Kidney (tissue), 14 donors: ENCODE data around the gene STAMBPL1. TPM values are rescaled to one million over a fixed set of nuclear protein-coding genes. Genes with fewer than 3 reads are reported as not detected.

Experiments
- DNase-seq, 5 donors: peaks; one replicate each; pipeline ENCODE4 v3.0.0-alpha.2; 2013 to 2020
- FAIRE-seq: peaks from 2 replicates; lab custom pipeline; 2012; peaks lifted over from hg19 to GRCh38; lab: Jason Lieb, UNC
- H3K27ac ChIP-seq, 2 donors: one replicate each; pipeline ENCODE4 v1.7.0; 2013; ENCODE audit warnings: low read depth in 2 of 2, low read length in 2 of 2, inconsistent platforms in 1 of 2
- H3K27me3 ChIP-seq: one replicate; pipeline ENCODE4 v1.7.1; 2013; ENCODE audit warnings: low read length, inconsistent platforms; ENCODE audit not compliant: control insufficient read depth, insufficient read depth
- H3K36me3 ChIP-seq, 3 donors: one replicate each; pipeline versions ENCODE4 v1.7.0 to v1.7.1; 2013; ENCODE audit warnings: low read length in 3 of 3, control low read depth in 1 of 3, inconsistent platforms in 1 of 3; ENCODE audit not compliant: insufficient read depth in 3 of 3, control insufficient read depth in 2 of 3
- H3K4me1 ChIP-seq, 3 donors: one replicate each; pipeline versions ENCODE4 v1.7.0 to v1.7.1; 2013; ENCODE audit warnings: low read length in 3 of 3, inconsistent platforms in 1 of 3, low read depth in 1 of 3; ENCODE audit not compliant: control insufficient read depth in 2 of 3, insufficient read depth in 2 of 3
- H3K4me3 ChIP-seq, 3 donors: one replicate each; pipeline versions ENCODE4 v1.7.0 to v1.8.1; 2013; ENCODE audit warnings: low read length in 3 of 3, control low read depth in 1 of 3, inconsistent platforms in 1 of 3
- H3K9ac ChIP-seq, 3 donors: one replicate each; pipeline versions ENCODE4 v1.7.0 to v1.7.1; 2013; ENCODE audit warnings: low read length in 3 of 3, control low read depth in 1 of 3, inconsistent platforms in 1 of 3
- H3K9me3 ChIP-seq, 3 donors: one replicate each; pipeline versions ENCODE4 v1.7.0 to v1.7.1; 2013; ENCODE audit warnings: low read length in 3 of 3, control low read depth in 1 of 3, inconsistent platforms in 1 of 3; ENCODE audit not compliant: control insufficient read depth in 2 of 3, insufficient read depth in 1 of 3
- intact Hi-C: fragments of 100-400 bp; cut with DNase I; formaldehyde crosslinking; loops from one replicate; pipeline ENCODE4 v1.11.1; 2022
- polyA plus RNA-seq: library from polyadenylated mRNA; stranded (reverse); fragments of 350-450 nt; fragmentation: Illumina TruSeq; extraction: RNeasy Lipid Tissue Mini Kit (QIAGEN cat#74804); gene quantifications from one replicate; pipeline ENCODE4 v1.2.3, GENCODE V29; 2014; ENCODE audit warnings: low read depth, low replicate concordance; ENCODE audit not compliant: insufficient read depth
- total RNA-seq: library from RNA; stranded (reverse); fragmentation: NEBNext Ultra II Directional; extraction: Animal tissue kit (Norgen Biotek cat#: 25700); gene quantifications from one replicate; pipeline ENCODE4 v1.2.1, GENCODE V29; 2021
- TF ChIP-seq, protein P1 (sequence below): IDR thresholded peaks from 3 replicates; pipeline ENCODE4 v1.5.1; 2012; ENCODE audit warnings: mild to moderate bottlenecking, moderate library complexity, borderline replicate concordance; ENCODE audit not compliant: insufficient read depth; ENCODE audit errors: extremely low read depth
- donor health status: control.
- donor health status: control.
- donor health status: control.
- donor health status: control.
- donor health status: control.
- donor health status: DM: yes; HTN: yes; CAD: no.
- donor health status: Normal renal cell carcinoma (clear cell type).

Gene STAMBPL1
- total and polyA plus RNA-seq, 2 donors from 2014 or later = 3.0 to 6.9 TPM

DNA sequence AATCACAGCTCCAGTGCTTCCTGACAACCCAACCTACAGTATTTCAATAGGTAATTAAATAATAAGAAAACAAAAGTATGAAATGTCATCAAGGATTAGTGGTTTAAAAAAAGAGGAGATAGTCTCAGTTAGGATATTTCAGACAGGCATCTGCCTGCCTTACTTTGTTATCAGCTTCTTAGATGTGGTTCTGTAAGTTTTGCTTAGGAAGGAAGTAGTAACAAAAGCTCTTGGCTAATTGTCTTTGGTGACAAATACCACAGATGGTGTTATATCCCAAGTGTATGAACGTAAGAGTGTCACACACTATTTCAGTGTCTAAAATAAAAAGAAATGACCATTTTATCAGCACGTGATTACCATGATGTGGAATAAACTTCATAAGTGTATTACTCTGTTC lies 82.3 kb downstream of the STAMBPL1 start:
- TF ChIP-seq, protein P1, sequence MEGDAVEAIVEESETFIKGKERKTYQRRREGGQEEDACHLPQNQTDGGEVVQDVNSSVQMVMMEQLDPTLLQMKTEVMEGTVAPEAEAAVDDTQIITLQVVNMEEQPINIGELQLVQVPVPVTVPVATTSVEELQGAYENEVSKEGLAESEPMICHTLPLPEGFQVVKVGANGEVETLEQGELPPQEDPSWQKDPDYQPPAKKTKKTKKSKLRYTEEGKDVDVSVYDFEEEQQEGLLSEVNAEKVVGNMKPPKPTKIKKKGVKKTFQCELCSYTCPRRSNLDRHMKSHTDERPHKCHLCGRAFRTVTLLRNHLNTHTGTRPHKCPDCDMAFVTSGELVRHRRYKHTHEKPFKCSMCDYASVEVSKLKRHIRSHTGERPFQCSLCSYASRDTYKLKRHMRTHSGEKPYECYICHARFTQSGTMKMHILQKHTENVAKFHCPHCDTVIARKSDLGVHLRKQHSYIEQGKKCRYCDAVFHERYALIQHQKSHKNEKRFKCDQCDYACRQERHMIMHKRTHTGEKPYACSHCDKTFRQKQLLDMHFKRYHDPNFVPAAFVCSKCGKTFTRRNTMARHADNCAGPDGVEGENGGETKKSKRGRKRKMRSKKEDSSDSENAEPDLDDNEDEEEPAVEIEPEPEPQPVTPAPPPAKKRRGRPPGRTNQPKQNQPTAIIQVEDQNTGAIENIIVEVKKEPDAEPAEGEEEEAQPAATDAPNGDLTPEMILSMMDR = no peak
- H3K4me3 ChIP-seq = no peak overlapping the region
- no peaks in the 10 kb centered on the region for H3K36me3 ChIP-seq
- no peaks in the 10 kb centered on the region for H3K27me3 ChIP-seq
- no peak overlapping the region for H3K27ac ChIP-seq
- DNase-seq (no peak), FAIRE-seq (no peak)
- no peak overlapping the region for H3K9ac ChIP-seq
- intact Hi-C loops = no loop called here
- H3K9me3 ChIP-seq = no peaks in the 10 kb centered on the region
- peaks cover 0 to 2% (median 0%) of the 10 kb centered on the region in 3 donors for H3K4me1 ChIP-seq

DNA sequence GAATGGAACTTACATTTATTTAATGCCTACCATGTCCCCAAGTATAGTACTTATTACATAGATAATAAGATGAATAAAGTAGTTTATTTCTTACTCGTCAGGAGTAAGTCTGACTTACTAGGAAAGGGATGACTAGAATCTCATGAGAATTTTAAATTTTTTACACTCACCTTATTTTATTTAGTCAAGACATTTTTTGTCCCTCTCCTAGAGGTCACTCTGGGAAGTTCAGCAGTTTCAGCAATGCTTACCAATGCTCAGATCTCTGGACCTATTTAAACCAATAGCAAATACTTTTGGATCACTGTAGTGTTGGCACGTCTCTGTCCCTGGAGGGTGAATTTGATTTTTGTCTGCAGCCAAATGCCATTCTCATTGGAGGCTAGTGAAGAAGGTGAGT lies 83.3 kb downstream of the STAMBPL1 start:
- Histone ChIP-seq H3K4me3 (no peak overlapping the region), H3K27ac (no peak overlapping the region), H3K27me3 (no peaks in the 10 kb centered on the region), H3K4me1 (peaks cover 0 to 2% (median 0%) of the 10 kb centered on the region in 3 donors), H3K9ac (no peak overlapping the region), H3K9me3 (no peaks in the 10 kb centered on the region), H3K36me3 (no peaks in the 10 kb centered on the region)
- FAIRE-seq (no peak), DNase-seq (no peak)
- TF ChIP-seq, protein P1 = no peak
- intact Hi-C loops = no loop called here

DNA sequence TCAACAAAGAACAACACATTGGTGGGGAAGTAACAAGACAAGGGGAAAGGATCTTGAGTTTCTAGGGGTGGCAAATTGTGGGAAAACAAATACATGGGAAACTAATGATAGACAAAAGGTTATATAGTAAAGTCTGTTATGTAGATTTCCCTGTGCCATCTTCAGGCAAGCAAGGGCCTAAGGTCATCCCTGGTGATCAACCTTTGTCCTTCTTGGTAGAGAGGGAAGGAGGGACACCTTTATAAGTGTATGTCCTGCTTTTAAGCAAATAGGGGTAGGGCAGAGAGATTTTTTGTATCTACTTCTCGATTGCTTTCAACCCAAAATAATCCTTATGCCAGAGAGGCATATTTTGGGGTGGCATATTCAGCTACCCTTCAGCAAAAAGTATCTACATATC lies 84.3 kb downstream of the STAMBPL1 start:
- Histone ChIP-seq H3K36me3 (no peaks in the 10 kb centered on the region), H3K4me3 (no peak overlapping the region), H3K27me3 (no peaks in the 10 kb centered on the region), H3K27ac (no peak overlapping the region), H3K4me1 (peaks cover 0 to 2% (median 0%) of the 10 kb centered on the region in 3 donors), H3K9ac (no peak overlapping the region), H3K9me3 (no peaks in the 10 kb centered on the region)
- intact Hi-C loops = no loop called here
- DNase-seq = no peak
- TF ChIP-seq, protein P1 = no peak
- FAIRE-seq = no peak

DNA sequence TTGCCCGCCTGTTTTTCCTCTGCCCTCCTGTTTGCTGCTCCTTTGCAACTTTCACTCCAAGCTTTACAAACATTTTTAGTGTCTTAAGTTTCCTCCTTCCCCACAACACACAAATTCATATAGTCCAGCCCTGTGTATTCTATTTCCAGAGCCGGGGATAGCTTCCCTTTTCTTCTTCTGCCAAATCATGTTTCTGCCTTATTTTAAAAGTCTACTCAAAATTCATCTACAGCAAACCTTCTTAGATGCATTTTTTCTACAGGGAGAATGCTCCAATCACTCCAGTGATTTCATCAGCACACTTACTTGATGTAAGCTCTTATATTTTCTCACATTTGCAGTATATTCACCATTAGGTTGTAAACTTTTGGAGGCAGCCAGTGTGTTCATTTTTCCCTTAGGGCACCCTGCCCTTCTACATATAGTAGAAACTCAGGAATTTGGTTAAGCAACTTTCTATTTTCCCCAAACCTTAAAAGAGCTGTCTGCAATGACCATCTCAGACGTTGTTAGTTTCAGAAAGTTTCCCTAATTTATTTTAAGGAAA lies 84.9 kb downstream of the STAMBPL1 start:
- TF ChIP-seq, protein P1 = no peak
- Histone ChIP-seq H3K36me3 (no peaks in the 10 kb centered on the region), H3K4me1 (peaks cover 0 to 2% (median 0%) of the 10 kb centered on the region in 3 donors), H3K9ac (no peak overlapping the region), H3K27ac (no peak overlapping the region), H3K4me3 (no peak overlapping the region), H3K27me3 (no peaks in the 10 kb centered on the region), H3K9me3 (no peaks in the 10 kb centered on the region)
- DNase-seq (no peak), FAIRE-seq (no peak)
- intact Hi-C loops = no loop called here
